LHCN-M2 (cell line): ENCODE measurements around the gene AKAP10. TPM values are rescaled to one million over a fixed set of nuclear protein-coding genes. Genes with fewer than 3 reads are reported as not detected.
"Not testable (repeated sequence)": the region's sequence is repeated elsewhere in the genome, so short reads cannot be mapped to it uniquely, and the experiment has no call there.

Source experiments
- DNase-seq: peaks from one replicate; pipeline ENCODE4 v3.0.0-alpha.2; 2012; ENCODE audit warnings: low read depth
- total RNA-seq: library from RNA; depleted of rRNA; stranded (reverse); fragments of >200 nt; gene quantifications from 2 replicates; pipeline ENCODE4 v1.2.3, GENCODE V29; 2014

Gene AKAP10
- total RNA-seq, 1 experiment from 2014 or later: 22.6 TPM

GRCh38 chr17:19978805-19979211, 1.2 kb upstream of the AKAP10 start:
- no peak for DNase-seq

- no peak for DNase-seq
Observed at GRCh38 chr17:19978209-19978802, 678 bp upstream of the AKAP10 start.

- DNase-seq: no peak
Observed at GRCh38 chr17:19975601-19976000, 2.0 kb downstream of the AKAP10 start.

GRCh38 chr17:19973156-19973555, 4.5 kb downstream of the AKAP10 start:
- no peak for DNase-seq

GRCh38 chr17:19962954-19963353, 14.7 kb downstream of the AKAP10 start:
- not testable (repeated sequence) for DNase-seq

- peak; percentile 97 for DNase-seq
Observed at GRCh38 chr17:19958023-19958422, 19.6 kb downstream of the AKAP10 start.

- no peak for DNase-seq
Observed at GRCh38 chr17:19955099-19955498, 22.5 kb downstream of the AKAP10 start.

GRCh38 chr17:19951411-19951810, 26.2 kb downstream of the AKAP10 start:
- not testable (repeated sequence) for DNase-seq

GRCh38 chr17:19950624-19951195, 26.9 kb downstream of the AKAP10 start:
- not testable (repeated sequence) for DNase-seq

GRCh38 chr17:19948116-19948943, 29.3 kb downstream of the AKAP10 start:
- DNase-seq: no peak

GRCh38 chr17:19946921-19947320, 30.7 kb downstream of the AKAP10 start:
- no peak for DNase-seq

- no peak for DNase-seq
Observed at GRCh38 chr17:19945009-19945626, 32.5 kb downstream of the AKAP10 start.

GRCh38 chr17:19943599-19943998, 34.0 kb downstream of the AKAP10 start:
- no peak for DNase-seq

- DNase-seq: no peak
Observed at GRCh38 chr17:19943026-19943425, 34.6 kb downstream of the AKAP10 start.

- DNase-seq: peak; percentile 27
Observed at GRCh38 chr17:19940722-19941464, 36.7 kb downstream of the AKAP10 start.

- no peak for DNase-seq
Observed at GRCh38 chr17:19939993-19940721, 37.5 kb downstream of the AKAP10 start.

- DNase-seq: no peak
Observed at GRCh38 chr17:19938736-19939135, 38.9 kb downstream of the AKAP10 start.

- no peak for DNase-seq
Observed at GRCh38 chr17:19937522-19937921, 40.1 kb downstream of the AKAP10 start.

- DNase-seq: peak; percentile 9
Observed at GRCh38 chr17:19935169-19935568, 42.5 kb downstream of the AKAP10 start.

GRCh38 chr17:19933628-19934027, 44.0 kb downstream of the AKAP10 start:
- DNase-seq: no peak

GRCh38 chr17:19933221-19933620, 44.4 kb downstream of the AKAP10 start:
- peak; percentile 9 for DNase-seq
